Ovary (tissue), 3 donors: Measurements from ENCODE around the gene CERS5.

ENCODE experiments used
- CTCF ChIP-seq, 3 donors: fragments of 450-650 bp in 2 of 3; fragments of 200-600 bp in 1 of 3; IDR thresholded peaks; one replicate each; pipeline versions ENCODE4 v1.5.1 to v1.8.0; 2016 to 2022; ENCODE audit warnings: antibody characterized with exemption in 3 of 3, mild to moderate bottlenecking in 1 of 3
- POLR2A ChIP-seq: fragments of 450-650 bp; IDR thresholded peaks from one replicate; pipeline ENCODE4 v1.6.1; 2017; ENCODE audit warnings: antibody characterized with exemption, mild to moderate bottlenecking, moderate library complexity
- donor health status: DM: no; HTN: no; CAD: no.

DNA sequence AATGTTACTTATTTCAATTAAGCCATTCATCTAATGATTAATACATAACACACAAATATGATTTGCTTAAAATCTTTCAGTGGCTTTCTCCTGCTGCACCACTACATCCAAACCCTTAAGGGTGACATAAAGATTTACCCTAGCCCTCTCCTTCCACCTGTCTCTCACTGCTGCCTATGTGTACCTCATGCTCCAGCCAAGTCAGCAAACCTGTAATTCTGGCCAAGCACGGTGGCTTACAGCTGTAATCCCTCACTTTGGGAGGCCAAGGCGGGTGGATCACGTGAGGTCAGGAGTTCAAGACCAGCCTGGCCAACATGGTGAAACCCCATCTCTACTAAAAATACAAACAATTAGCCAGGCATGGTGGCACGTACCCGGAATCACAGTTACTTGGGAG is 31.7 kb upstream of the CERS5 start:
- no peak for TF ChIP-seq CTCF (IDR thresholded peaks at IDR 0.05)
- no peak for TF ChIP-seq POLR2A
